ENCODE results near the gene RFPL1. TPM values are rescaled to one million over a fixed set of nuclear protein-coding genes. Genes with fewer than 3 reads are reported as not detected.
"Not testable (repeated sequence)": the region's sequence is repeated elsewhere in the genome, so short reads cannot be mapped to it uniquely, and the experiment has no call there.

The RFPL1 gene
- polyA plus RNA-seq (2013, experiment 1 of 2): not detected
- not detected for polyA plus RNA-seq (2013, experiment 2 of 2)

- H3K4me1 ChIP-seq (ENCODE audit: insufficient read depth, low read length); H3K27ac ChIP-seq (ENCODE audit: low read depth, low read length); H3K27me3 ChIP-seq (ENCODE audit: insufficient read depth, low read length); H3K4me3 ChIP-seq (ENCODE audit: low read length); H3K9me3 ChIP-seq (ENCODE audit: insufficient read depth, low read depth, low read length); H3K9ac ChIP-seq (ENCODE audit: low read depth, low read length); H3K36me3 ChIP-seq (ENCODE audit: insufficient read depth, low read length): not testable (repeated sequence)
- 94% methylated on average over 9 of the region's 10 CpGs for WGBS
Measured at GRCh38 chr22:29438283-29438682, at the start of gene RFPL1. Gene RFPL1 (plus strand): TSS chr22:29438583.

DNA sequence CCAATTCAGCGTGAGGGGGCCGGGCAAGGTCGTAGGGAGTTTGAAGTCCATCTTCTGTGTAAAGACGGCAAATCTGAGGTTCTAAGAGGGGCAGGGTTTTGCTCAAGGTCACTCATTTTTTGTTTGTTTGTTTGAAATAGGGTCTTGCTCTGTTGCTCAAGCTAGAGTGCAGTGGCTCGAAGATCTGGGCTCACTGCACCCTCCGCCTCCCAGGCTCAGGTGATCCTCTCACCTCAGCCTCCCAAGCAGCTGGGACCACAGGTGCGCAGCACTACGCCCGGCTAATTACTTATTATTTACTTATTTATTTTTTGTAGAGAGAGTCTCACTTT lies 49.7 kb upstream of the RFPL1 start:
- no peak overlapping the region for H3K27ac ChIP-seq (ENCODE audit: low read depth, low read length)
- WGBS: 47% methylated on average over 9 of the region's 9 CpGs
- H3K9ac ChIP-seq (ENCODE audit: low read depth, low read length): 0 out of 2 replicates have a peak overlapping the region, but pooled peaks have one; percentile 7

GRCh38 chr22:29390270-29390669 lies 48.1 kb upstream of the RFPL1 start:
- WGBS: 91% methylated on average over 4 of the region's 6 CpGs
- H3K9me3 ChIP-seq (ENCODE audit: insufficient read depth, low read depth, low read length): no peaks in the 10 kb centered on the region

More for the DNA sequence above, 49.7 kb upstream of the RFPL1 start:
- Histone ChIP-seq H3K4me3 (ENCODE audit: low read length) (peak overlapping the region; percentile 88), H3K27me3 (ENCODE audit: insufficient read depth, low read length) (no peaks in the 10 kb centered on the region), H3K9me3 (ENCODE audit: insufficient read depth, low read depth, low read length) (no peaks in the 10 kb centered on the region), H3K4me1 (ENCODE audit: insufficient read depth, low read length) (no peaks in the 10 kb centered on the region), H3K36me3 (ENCODE audit: insufficient read depth, low read length) (peaks cover 13% of the 10 kb centered on the region)

GRCh38 chr22:29391546-29391945 lies 46.8 kb upstream of the RFPL1 start:
- no peaks in the 10 kb centered on the region for H3K4me1 ChIP-seq (ENCODE audit: insufficient read depth, low read length)
- no peak overlapping the region for H3K9ac ChIP-seq (ENCODE audit: low read depth, low read length)
- no peak overlapping the region for H3K4me3 ChIP-seq (ENCODE audit: low read length)
- no peaks in the 10 kb centered on the region for H3K27me3 ChIP-seq (ENCODE audit: insufficient read depth, low read length)
- H3K9me3 ChIP-seq (ENCODE audit: insufficient read depth, low read depth, low read length): no peaks in the 10 kb centered on the region
- 92% methylated on average over 8 of the region's 8 CpGs for WGBS
- H3K36me3 ChIP-seq (ENCODE audit: insufficient read depth, low read length): no peaks in the 10 kb centered on the region; the same call in 1 of the 2 replicates
- no peak overlapping the region for H3K27ac ChIP-seq (ENCODE audit: low read depth, low read length)

More at GRCh38 chr22:29390270-29390669, 48.1 kb upstream of the RFPL1 start:
- Histone ChIP-seq H3K27me3 (ENCODE audit: insufficient read depth, low read length) (no peaks in the 10 kb centered on the region), H3K36me3 (ENCODE audit: insufficient read depth, low read length) (peaks cover 2% of the 10 kb centered on the region; the same call in 1 of the 2 replicates), H3K9ac (ENCODE audit: low read depth, low read length) (no peak overlapping the region), H3K4me1 (ENCODE audit: insufficient read depth, low read length) (no peaks in the 10 kb centered on the region), H3K4me3 (ENCODE audit: low read length) (no peak overlapping the region), H3K27ac (ENCODE audit: low read depth, low read length) (no peak overlapping the region)

DNA sequence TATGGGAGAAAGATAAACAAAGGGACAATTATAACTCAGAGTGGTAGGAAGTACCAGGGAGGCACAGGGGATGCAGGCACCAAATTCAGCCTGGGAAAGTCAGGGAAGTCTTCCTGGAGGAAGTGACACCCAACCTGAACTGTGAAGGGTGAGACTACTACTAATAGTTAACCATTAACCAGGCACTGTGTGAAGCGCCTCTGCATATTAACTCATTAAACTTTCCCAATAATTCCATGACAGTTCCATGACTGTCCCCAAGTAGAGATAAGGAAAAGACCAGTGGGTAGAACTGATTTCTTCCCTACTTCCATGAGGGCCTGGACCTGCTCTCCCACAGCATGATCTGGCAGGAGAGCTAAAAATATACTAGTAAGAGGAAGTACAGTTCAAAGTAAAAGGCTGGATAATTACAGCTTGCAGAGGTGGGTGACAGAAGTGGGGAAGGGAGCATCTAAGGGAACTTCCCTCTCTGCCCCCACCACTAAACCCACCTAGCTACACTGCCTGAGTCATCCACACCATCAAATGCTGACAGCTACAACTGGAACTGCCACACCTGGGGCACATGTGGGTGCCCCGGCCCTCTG lies 45.3 kb upstream of the RFPL1 start:
- Histone ChIP-seq H3K27me3 (ENCODE audit: insufficient read depth, low read length) (no peaks in the 10 kb centered on the region), H3K4me3 (ENCODE audit: low read length) (no peak overlapping the region), H3K36me3 (ENCODE audit: insufficient read depth, low read length) (no peaks in the 10 kb centered on the region), H3K9me3 (ENCODE audit: insufficient read depth, low read depth, low read length) (no peaks in the 10 kb centered on the region), H3K9ac (ENCODE audit: low read depth, low read length) (no peak overlapping the region), H3K27ac (ENCODE audit: low read depth, low read length) (no peak overlapping the region), H3K4me1 (ENCODE audit: insufficient read depth, low read length) (no peaks in the 10 kb centered on the region)
- WGBS: 92% methylated on average over 2 of the region's 2 CpGs

- Histone ChIP-seq H3K27ac (ENCODE audit: low read depth, low read length) (no peak overlapping the region), H3K9me3 (ENCODE audit: insufficient read depth, low read depth, low read length) (no peaks in the 10 kb centered on the region), H3K9ac (ENCODE audit: low read depth, low read length) (no peak overlapping the region), H3K4me3 (ENCODE audit: low read length) (no peak overlapping the region), H3K27me3 (ENCODE audit: insufficient read depth, low read length) (no peaks in the 10 kb centered on the region), H3K4me1 (ENCODE audit: insufficient read depth, low read length) (no peaks in the 10 kb centered on the region), H3K36me3 (ENCODE audit: insufficient read depth, low read length) (no peaks in the 10 kb centered on the region)
- 17% methylated on average over 10 of the region's 10 CpGs for WGBS
Measured at GRCh38 chr22:29394931-29395581, 43.3 kb upstream of the RFPL1 start.

- Histone ChIP-seq H3K9ac (ENCODE audit: low read depth, low read length) (no peak overlapping the region), H3K27me3 (ENCODE audit: insufficient read depth, low read length) (no peaks in the 10 kb centered on the region), H3K9me3 (ENCODE audit: insufficient read depth, low read depth, low read length) (no peaks in the 10 kb centered on the region), H3K36me3 (ENCODE audit: insufficient read depth, low read length) (no peaks in the 10 kb centered on the region), H3K27ac (ENCODE audit: low read depth, low read length) (no peak overlapping the region), H3K4me1 (ENCODE audit: insufficient read depth, low read length) (no peaks in the 10 kb centered on the region), H3K4me3 (ENCODE audit: low read length) (no peak overlapping the region)
- WGBS: 100% methylated on average over 2 of the region's 2 CpGs
Measured at GRCh38 chr22:29396126-29396525, 42.3 kb upstream of the RFPL1 start.

- Histone ChIP-seq H3K4me1 (ENCODE audit: insufficient read depth, low read length) (no peaks in the 10 kb centered on the region), H3K27ac (ENCODE audit: low read depth, low read length) (no peak overlapping the region), H3K4me3 (ENCODE audit: low read length) (no peak overlapping the region), H3K9ac (ENCODE audit: low read depth, low read length) (no peak overlapping the region), H3K27me3 (ENCODE audit: insufficient read depth, low read length) (no peaks in the 10 kb centered on the region), H3K36me3 (ENCODE audit: insufficient read depth, low read length) (no peaks in the 10 kb centered on the region), H3K9me3 (ENCODE audit: insufficient read depth, low read depth, low read length) (no peaks in the 10 kb centered on the region)
- WGBS: 96% methylated on average over 6 of the region's 6 CpGs
Measured at GRCh38 chr22:29397791-29398190, 40.6 kb upstream of the RFPL1 start.

- Histone ChIP-seq H3K27ac (ENCODE audit: low read depth, low read length) (no peak overlapping the region), H3K4me1 (ENCODE audit: insufficient read depth, low read length) (no peaks in the 10 kb centered on the region), H3K36me3 (ENCODE audit: insufficient read depth, low read length) (no peaks in the 10 kb centered on the region), H3K9ac (ENCODE audit: low read depth, low read length) (no peak overlapping the region), H3K9me3 (ENCODE audit: insufficient read depth, low read depth, low read length) (no peaks in the 10 kb centered on the region), H3K27me3 (ENCODE audit: insufficient read depth, low read length) (no peaks in the 10 kb centered on the region), H3K4me3 (ENCODE audit: low read length) (no peak overlapping the region)
- WGBS: 94% methylated on average over 2 of the region's 2 CpGs
Measured at GRCh38 chr22:29400576-29400975, 37.8 kb upstream of the RFPL1 start.

- 92% methylated on average over 6 of the region's 6 CpGs for WGBS
- H3K27ac ChIP-seq (ENCODE audit: low read depth, low read length); H3K9me3 ChIP-seq (ENCODE audit: insufficient read depth, low read depth, low read length); H3K36me3 ChIP-seq (ENCODE audit: insufficient read depth, low read length); H3K9ac ChIP-seq (ENCODE audit: low read depth, low read length); H3K4me1 ChIP-seq (ENCODE audit: insufficient read depth, low read length); H3K4me3 ChIP-seq (ENCODE audit: low read length); H3K27me3 ChIP-seq (ENCODE audit: insufficient read depth, low read length): not testable (repeated sequence)
Measured at GRCh38 chr22:29401538-29401937, 36.8 kb upstream of the RFPL1 start.

- Histone ChIP-seq H3K9me3 (ENCODE audit: insufficient read depth, low read depth, low read length) (no peaks in the 10 kb centered on the region), H3K4me3 (ENCODE audit: low read length) (no peak overlapping the region), H3K4me1 (ENCODE audit: insufficient read depth, low read length) (no peaks in the 10 kb centered on the region), H3K9ac (ENCODE audit: low read depth, low read length) (no peak overlapping the region), H3K36me3 (ENCODE audit: insufficient read depth, low read length) (no peaks in the 10 kb centered on the region), H3K27ac (ENCODE audit: low read depth, low read length) (no peak overlapping the region), H3K27me3 (ENCODE audit: insufficient read depth, low read length) (no peaks in the 10 kb centered on the region)
- 92% methylated on average over 6 of the region's 6 CpGs for WGBS
Measured at GRCh38 chr22:29408940-29409339, 29.4 kb upstream of the RFPL1 start.
